ENCODE results near the gene PNMA6E. TPM values are rescaled to one million over a fixed set of nuclear protein-coding genes. Genes with fewer than 3 reads are reported as not detected.

The PNMA6E gene
- not detected in 2 replicates for total RNA-seq

DNA sequence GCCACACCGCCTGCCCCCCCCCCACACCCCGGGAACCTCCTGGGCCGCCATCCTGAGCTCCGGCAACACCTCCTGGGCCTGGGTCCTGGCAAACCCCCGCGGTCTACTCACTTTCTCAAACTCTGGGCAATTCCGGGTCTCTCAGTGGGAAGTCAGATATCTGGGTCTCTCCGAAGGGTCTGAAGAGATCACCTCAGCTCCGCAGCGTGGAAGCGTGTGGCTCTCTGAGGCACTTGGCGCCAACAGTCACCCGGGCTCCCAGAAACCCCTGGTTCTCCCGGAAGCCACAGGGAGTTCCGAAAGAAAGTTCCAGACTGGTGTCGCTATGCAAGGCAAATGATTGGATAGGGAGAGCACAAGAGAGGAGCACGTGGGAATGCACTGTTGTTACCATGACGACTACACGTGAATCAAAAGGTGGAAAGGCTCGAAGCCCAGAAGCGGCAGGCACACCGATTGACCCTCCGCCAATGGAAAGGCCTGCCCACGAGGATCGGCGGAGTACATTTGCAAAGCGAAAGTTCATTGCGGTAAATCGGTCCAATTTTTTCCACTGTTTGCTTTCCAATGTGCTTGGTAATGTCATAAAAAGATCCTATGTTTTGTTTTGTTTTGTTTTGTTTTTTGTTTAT lies at the start of gene PNMA6E:
Gene PNMA6E, minus strand, starts transcription at position 218 of the 632 bp plus-strand sequence. CDS start 2,501 bp downstream, outside the sequence.

GRCh38 chrX:153445856-153446635 lies 44.9 kb upstream of the PNMA6E start, which contains the start of gene TREX2:
Gene TREX2 (minus strand): TSS chrX:153446056. CDS start chrX:153445430, 626 bp downstream.

GRCh38 chrX:153411255-153411987 lies 10.3 kb upstream of the PNMA6E start, which contains the start of gene ZFP92:
Gene ZFP92 (plus strand): TSS chrX:153411472. CDS start chrX:153418323, 6,851 bp downstream.

Other genes starting within 250 kb of the PNMA6E start
- gene MAGEA1, start 222.1 kb downstream of the PNMA6E start, total RNA-seq, result not detected in 2 replicates
- not detected in 2 replicates for gene PNMA6F, start 79.6 kb downstream of the PNMA6E start, total RNA-seq
- gene ZNF275, start 67.2 kb downstream of the PNMA6E start, total RNA-seq, result 10.3 and 10.6 TPM in 2 replicates
- 0.09 and 0.58 TPM in 2 replicates for gene ZFP92, start 10.1 kb upstream of the PNMA6E start, total RNA-seq
- gene TREX2, start 44.7 kb upstream of the PNMA6E start, total RNA-seq, result 6.0 and 13.3 TPM in 2 replicates
- 5.2 and 19.1 TPM in 2 replicates for gene HAUS7, start 69.2 kb upstream of the PNMA6E start, total RNA-seq
- gene BGN, start 93.6 kb upstream of the PNMA6E start, total RNA-seq, result 135 and 164 TPM in 2 replicates
- gene ATP2B3, start 116.3 kb upstream of the PNMA6E start, total RNA-seq, result not detected in 2 replicates
- gene CCNQ, start 197.8 kb upstream of the PNMA6E start, total RNA-seq, result 16.0 and 33.4 TPM in 2 replicates
- gene DUSP9, start 245.9 kb upstream of the PNMA6E start, total RNA-seq, result 0.93 TPM in 1 of 2 replicates, not detected in the other